Measurements from ENCODE around the gene PRIMPOL. TPM values are rescaled to one million over a fixed set of nuclear protein-coding genes. Genes with fewer than 3 reads are reported as not detected.
"Not testable (repeated sequence)": the region's sequence is repeated elsewhere in the genome, so short reads cannot be mapped to it uniquely, and the experiment has no call there.

The PRIMPOL gene, protein sequence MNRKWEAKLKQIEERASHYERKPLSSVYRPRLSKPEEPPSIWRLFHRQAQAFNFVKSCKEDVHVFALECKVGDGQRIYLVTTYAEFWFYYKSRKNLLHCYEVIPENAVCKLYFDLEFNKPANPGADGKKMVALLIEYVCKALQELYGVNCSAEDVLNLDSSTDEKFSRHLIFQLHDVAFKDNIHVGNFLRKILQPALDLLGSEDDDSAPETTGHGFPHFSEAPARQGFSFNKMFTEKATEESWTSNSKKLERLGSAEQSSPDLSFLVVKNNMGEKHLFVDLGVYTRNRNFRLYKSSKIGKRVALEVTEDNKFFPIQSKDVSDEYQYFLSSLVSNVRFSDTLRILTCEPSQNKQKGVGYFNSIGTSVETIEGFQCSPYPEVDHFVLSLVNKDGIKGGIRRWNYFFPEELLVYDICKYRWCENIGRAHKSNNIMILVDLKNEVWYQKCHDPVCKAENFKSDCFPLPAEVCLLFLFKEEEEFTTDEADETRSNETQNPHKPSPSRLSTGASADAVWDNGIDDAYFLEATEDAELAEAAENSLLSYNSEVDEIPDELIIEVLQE
- 20.6 and 29.0 TPM in 2 replicates for total RNA-seq (2014; rRNA removed)
- 5.7 TPM for polyA plus RNA-seq (2012)

DNA sequence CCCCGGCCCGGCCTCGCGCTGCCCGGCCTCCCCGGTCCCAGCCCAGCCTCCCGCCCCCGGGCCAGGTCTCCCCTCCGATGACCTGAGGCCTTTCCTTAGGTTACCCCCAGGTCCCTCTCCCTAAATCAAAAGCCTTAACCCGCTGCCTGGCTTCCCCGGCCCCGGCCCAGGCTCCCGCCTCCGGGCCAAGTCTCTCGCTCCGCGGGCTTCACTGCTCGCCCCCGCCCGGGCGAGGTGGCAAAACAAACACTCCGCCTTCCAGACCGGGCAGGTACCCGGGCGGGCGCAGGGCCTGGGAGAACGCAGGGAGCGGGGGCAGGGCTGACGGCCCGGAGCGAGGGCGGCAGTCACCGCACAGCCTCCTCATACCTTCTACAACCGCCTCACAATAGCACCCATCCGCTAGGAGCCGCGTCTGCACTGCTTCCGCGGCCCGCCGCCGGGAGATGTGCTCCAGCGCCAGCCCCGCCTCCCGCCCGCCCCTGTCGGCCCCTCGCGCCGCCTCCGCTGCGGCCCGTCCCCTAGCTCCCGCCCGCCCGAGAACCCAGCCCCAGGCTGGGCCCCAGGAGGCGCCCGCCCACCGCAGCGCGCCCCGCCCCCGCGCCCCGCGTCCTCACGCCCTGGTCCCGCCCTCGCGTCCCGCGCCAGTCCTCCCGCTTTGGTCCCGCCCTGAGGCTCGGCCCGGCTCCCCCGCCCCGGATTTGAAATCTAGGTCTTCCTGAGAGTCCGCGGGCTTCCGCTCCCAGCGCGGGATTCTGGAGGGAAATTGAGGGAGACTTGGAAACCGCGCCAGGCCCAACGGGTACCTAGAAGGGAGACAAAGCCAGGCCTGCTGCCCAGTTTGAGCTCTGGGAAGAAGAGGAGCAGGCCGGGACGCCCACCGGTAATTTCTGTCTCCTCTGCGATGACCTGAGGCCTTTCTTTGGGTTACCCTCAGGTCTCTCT, at the start of gene PRIMPOL, which contains the start of gene CASP3:
PRIMPOL (plus strand) TSS at position 713 of the 945 bp plus-strand sequence. CDS start 7,403 bp downstream, outside the sequence.
CASP3 (minus strand) TSS at position 422 of the 945 bp plus-strand sequence. CDS start 10,994 bp downstream, outside the sequence.
- peak; percentile 94 for DNase-seq (ENCODE audit: low read depth)

DNA sequence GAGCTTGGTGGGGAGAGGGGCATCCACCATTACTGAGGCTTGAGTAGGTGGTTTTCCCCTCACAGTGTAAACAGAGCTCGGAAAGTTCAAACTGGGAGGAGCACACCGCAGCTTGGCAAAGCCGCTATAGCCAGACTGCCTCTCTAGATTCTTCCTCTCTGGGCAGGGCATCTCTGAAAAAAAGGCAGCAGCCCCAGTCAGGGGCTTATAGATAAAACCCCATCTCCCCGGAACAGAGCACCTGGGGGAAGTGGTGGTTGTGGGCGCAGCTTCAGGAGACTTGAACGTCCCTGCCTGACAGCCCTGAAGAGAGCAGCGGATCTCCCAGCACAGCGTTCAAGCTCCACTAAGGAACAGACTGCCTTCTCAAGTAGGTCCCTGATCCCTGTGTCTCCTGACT, 48.6 kb upstream of the PRIMPOL start:
- DNase-seq (ENCODE audit: low read depth), result not testable (repeated sequence)

DNA sequence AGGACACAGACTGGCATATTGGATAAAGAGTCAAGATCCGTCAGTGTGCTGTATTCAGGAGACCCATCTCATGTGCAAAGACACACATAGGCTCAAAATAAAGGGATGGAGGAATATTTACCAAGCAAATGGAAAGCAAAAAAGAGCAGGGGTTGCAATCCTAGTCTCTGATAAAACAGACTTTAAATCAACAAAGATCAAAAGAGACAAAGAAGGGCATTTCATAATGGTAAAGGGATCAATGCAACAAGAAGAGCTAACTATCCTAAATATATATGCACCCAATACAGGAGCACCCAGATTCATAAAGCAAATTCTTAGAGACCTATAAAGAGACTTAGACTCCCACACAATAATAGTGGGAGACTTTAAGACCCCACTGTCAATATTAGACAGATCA, 46.7 kb upstream of the PRIMPOL start:
- DNase-seq (ENCODE audit: low read depth), result not testable (repeated sequence)

DNA sequence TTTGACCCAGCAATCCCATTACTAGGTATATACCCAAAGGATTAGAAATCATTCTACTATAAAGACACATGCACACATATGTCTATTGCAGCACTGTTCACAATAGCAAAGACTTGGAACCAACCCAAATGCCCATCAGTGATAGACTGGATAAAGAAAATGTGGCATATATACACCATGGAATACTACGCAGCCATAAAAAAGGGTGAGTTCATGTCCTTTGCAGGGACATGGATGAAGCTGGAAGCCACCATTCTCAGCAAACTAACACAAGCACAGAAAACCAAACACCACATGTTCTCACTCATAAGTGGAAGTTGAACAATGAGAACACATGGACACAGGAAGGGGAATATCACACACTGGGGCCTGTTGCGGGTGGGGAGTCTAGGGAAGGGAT, 42.1 kb upstream of the PRIMPOL start:
- DNase-seq (ENCODE audit: low read depth), result not testable (repeated sequence)

DNA sequence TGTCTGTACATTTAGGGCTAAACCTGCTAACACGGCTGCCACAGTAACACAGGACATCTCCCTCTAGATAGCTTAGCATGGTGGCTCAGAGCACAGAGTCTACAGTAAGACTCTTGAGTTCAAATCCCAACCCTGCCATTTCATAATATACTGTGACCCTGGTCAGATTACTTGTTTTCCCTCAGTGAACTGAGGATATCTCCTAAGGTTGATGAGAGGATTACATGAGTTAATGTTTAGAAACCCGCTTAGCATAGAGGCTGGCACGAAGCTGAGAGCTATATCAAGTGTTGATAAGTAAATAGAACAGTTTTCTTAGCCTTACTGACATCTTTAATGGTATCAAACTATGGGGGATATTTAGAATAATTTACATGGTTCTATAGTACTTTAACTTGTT, 37.5 kb upstream of the PRIMPOL start:
- DNase-seq (ENCODE audit: low read depth), result no peak

DNA sequence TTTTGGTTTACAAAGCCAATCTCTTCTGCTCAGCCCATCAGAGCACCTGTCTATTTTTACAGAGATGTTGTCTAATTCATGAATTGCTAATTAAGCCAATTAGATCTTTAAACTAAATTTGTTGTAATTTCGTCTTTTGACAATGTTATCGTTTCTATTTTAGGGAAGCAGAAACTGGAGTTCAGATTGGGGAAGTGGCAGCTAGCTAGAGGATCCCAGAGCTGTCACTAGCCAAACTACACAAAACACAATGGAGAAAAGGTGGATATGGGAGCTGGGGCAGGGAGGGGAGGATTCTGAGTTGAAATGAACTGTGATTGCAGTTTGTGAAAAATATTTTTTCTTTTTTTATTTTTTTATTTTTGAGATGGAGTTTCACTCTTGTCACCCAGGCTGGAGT, 36.1 kb upstream of the PRIMPOL start:
- DNase-seq (ENCODE audit: low read depth), result no peak

DNA sequence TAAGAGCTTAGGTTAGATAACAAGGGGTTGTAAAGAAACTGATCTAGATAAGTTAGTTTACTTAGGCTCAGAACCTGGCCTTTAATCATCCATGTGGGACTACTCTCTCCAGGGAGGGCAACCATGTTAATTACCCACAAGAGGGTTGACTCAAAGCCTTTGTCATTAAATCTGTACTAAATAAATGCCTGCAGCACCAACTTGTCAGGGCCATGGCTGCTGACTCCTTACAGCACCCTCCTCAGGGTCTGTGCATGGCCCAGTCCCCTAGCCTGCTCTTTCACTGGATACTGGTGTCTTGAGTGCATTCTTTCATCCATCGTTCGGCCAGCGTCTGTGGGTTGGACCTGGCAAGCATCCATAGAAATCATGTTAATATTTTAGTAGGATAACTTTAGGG, 35.0 kb upstream of the PRIMPOL start:
- no peak for DNase-seq (ENCODE audit: low read depth)

DNA sequence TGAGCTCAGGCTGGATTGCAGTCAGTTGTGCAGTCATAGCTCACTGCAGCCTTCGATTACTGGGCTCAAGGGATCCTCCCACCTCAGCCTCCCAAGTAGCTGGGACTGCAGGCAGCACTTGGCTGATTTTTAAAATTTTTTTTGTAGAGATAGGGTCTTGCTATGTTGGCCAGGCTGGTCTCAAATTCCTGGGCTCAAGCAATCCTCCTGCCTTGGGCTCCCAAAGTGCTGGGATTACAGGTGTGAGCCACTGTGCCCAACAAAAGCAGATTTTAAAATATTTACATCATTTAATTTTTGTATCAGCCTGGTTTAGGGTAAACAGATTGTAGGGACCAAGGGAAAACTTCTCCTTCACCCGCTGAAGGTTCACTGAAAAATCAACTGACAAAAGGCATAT, 33.4 kb upstream of the PRIMPOL start:
- DNase-seq (ENCODE audit: low read depth), result not testable (repeated sequence)

DNA sequence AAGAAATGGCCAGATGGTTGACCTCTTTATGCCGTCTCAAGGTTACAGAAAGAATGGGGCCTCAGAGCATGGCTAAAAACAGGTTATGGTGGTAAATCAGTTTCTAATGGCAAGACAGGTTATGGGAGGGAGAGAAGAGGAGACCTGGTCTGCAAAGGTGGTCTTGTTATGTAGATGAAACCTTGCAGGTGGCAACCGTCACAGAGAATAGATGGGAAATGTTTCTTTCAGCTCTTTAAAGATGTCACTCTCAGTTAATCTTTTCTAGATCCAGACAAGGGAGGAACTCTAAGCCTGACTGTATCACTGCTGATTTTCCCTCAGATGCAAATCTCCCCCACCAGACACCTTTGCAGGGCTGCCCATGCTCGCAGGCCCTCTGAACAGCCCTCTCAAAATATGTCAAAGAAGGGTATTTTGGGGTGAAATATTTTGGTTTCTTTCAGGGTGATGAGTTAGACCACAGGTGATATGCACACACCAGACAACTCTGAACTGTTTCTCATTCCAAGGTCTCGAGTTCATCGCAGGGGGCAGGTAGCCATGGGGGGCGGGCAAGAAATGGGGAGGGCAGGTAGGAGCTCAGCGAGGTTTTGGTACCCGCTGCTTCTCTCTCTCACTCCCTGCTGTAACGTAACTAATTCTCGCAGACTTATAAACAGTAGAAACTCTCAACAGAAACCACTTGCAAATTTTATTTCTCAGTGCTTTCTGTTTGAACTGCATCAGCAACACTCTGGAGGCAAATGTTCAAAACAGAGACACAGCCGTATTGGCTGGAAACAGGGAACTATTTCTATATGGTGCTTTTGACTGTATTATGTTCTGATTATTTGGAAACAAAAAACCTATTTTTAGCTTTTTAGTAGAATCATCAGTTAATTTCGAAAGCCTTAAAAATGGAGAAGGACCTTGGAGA, 32.6 kb upstream of the PRIMPOL start:
- no peak for DNase-seq (ENCODE audit: low read depth)

DNA sequence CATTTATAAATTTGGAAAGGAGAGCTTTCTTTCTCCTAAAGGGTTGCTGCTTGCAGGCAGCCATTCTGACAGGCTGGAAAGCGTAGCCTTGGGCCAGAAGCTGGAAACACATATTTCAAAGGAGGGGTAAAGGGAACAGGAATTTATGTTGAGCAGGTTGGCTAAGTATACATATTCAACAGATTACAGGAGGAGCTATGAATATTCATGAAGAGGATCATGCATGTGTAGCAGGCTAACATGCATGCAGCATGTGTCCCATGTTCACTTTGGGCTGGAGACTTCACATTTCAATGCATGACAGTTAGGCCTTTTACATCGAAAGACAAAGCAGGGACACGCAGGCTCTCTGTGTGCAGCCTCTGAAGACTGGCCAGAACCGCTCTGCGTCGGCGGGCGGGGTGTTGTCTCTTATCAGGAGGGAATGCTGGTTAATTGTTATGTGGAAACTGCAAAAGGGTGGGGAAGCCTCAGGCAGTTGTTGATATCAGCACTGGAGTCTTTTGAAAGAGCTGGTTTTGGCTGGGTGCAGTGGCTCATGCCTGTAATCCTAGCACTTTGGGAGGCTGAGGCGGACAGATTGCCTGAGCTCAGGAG, 31.8 kb upstream of the PRIMPOL start:
- no peak for DNase-seq (ENCODE audit: low read depth)

DNA sequence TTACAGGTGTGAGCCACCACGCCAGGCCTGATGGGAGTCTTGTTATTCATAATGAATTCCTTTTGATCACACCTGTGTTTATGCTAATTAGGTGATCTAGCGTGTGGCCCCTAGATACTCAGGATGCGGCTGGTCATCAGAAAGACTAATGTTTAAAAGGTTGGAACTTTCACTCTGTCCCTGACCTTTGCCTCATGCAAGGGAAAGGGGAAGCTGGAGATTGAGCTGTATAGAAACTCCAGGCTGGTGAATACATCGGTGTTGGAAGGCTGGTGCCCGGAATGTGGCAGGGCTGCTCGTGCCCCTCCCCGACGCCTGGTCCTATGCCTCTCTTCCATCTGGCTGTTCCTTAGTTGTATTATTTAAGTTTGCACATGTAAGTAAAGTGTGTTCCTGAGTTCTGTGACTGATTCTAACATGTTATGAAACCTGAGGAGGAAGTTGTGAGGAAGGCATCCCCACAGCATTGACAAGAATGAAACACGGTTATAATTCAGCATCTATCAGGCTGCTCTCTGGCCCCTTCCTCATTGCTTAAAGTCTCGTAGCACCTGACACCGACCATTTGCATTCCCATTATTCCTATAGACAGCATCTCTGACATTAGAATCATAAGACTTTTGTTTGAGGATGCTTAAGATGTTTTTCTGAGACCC, 29.2 kb upstream of the PRIMPOL start:
- DNase-seq (ENCODE audit: low read depth), result no peak

DNA sequence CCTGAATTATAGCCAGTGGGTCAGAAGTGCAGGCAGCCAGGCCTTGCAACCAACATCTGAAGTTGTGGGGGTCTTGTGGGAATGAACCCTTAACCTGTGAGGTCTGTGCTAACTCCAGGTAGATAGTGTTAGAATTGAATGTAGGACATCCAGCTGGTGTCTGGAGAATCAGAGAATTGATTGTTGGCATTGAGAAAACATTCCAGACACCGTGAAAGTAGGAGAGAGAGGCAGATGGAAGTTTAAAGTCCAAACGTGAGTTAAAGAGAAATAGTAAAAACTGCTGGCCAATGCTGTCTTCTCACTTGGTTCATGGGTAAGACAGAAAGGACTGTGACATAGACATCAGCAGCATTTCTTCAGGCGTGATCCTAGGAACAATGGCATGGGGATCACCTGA, 28.0 kb upstream of the PRIMPOL start:
- DNase-seq (ENCODE audit: low read depth), result no peak

DNA sequence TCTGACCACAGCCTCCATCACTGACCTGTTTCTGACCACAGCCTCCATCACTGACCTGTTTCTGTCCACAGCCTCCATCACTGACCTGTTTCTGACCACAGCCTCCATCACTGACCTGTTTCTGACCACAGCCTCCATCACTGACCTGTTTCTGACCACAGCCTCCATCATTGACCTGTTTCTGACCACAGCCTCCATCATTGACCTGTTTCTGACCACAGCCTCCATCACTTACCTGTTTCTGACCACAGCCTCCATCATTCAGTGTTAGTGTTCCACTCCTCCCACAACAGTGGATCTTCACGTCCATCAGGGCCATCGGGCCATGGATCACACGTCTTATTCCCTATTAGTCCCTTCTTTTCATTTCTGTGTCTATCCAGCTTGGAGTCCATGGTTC, 25.0 kb upstream of the PRIMPOL start:
- not testable (repeated sequence) for DNase-seq (ENCODE audit: low read depth)

DNA sequence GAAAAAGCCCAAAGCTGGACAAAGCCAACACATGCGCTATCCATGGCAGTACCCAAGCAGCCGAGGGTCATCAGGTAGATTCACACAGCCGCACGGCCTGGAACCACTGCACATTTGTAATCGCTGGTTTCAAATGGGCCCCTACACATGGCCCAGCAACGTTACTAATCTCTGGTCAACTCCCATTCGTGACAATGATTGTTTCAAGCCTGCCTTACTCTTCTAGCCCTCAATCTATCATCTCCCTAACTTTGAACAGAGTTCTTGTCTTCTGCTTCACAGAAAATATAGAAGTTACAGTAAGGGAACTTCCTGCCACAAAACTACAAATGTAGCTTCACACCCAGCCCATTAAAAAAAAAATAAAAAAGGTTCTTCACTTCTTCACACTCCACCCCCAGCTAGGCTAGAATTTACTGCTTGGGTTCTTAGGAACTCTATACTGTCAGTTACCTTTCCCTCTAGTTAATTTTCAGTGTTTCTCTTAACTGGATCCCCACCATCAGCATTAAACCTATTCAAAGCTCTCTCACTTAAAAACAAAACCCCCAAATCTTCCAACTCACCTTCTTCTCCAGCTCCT, 24.5 kb upstream of the PRIMPOL start:
- DNase-seq (ENCODE audit: low read depth), result no peak

DNA sequence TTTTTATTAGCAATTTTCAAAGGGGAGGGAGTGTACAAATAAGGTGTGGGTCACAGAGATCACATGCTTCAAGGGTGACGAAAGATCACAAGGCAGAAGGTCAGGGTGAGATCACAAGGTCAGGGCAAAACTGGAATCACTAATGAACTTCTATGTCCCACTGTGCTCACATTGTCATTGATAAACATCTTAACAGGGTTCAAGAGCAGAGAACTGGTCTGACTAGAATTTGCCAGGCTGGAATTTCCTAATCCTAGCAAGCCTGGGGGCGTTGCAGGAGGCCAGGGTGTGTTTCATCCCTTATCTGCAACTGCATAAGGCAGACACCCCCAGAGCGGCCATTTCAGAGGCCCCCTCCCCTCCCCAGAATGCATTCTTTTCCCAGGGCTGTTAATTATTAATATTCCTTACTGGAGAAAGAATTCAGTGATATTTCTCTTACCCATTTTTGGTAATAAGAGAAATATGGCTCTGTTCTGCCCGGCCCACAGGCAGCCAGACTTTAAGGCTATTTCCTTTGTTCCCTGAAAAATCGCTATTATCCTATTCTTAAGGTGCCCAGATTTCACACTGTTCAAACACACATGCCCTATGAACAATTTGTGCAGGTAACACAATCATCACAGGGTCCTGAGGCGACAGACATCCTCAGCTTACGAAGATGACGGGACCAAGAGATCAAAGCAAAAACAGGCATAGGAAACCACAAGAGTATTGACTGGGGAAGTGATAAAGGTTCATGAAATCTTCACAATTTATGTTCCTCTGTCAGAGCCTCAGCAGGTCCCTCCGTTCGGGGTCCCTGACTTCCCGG, 23.5 kb upstream of the PRIMPOL start:
- not testable (repeated sequence) for DNase-seq (ENCODE audit: low read depth)

DNA sequence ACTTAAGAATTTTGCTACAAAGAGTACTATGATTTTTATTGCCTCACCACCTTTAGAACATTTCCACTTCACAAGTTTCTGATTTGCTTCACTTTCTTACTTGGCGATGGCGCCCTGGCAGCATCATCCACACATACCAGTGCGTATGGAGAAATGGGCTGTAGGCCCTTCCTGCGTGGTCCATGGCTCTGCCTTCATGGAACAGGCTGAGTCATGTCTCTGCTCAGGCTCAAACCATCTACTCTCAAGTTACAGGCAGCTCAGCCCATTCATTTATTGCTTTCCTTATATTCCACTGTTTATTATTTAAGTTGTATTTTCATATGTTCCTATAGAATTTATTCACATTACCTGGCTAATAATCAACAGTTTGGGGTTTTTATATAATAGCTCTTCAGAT, 21.4 kb upstream of the PRIMPOL start:
- peak; percentile 9 for DNase-seq (ENCODE audit: low read depth)

DNA sequence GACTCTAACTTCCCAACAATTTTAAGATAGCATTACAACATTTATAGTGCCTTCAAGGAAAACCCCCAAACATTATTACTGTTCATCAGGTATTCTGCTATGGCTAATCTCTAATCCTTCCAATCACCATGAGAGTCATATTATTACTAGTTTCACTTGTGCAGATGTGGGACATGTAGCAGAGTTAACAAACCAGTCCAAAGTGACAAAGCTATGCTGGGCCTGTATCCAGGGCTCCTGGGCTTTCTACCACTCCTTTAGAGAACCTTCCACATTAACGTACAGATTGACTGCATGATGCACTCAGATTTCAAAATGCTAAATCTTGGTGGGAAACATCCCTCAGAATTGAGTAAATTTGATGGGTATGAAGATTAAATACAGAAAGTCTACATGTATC, 16.7 kb upstream of the PRIMPOL start:
- DNase-seq (ENCODE audit: low read depth), result no peak

DNA sequence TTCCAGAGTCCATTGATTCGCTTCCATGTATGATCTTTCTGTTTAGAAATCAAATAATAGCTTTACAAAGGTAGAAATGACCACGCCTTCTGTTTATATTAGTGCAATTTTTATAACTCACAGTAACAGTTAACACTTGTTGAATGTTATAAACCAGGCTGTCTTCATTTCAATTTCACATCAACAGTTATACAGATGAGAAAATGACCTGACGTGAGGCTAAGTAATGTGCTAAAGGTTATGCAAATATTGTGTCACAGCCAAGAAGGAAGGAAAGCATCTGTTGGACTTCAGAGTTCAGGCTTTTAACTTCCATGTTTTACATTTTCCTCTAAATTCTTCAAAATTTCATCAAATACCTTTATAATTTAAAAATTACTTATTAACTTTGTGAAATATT, 14.2 kb upstream of the PRIMPOL start:
- no peak for DNase-seq (ENCODE audit: low read depth)

DNA sequence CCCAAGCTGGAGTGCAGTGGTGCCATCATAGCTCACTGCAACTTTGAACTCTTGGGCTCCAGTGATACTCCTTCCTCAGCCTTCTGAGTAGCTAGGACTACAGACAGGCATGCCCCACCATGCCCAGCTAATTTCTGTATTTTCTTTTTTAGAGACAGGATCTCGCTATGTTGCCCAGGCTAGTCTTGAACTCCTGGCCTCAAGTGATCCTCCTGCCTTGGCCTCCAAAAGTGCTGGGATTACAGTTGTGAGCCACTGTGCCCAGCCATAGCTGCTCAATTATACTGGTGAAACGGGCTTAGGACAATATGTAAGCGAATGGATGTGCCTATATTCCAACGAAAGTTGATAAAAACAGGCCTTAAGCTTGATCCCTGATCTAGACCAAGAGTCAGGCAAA, 13.4 kb upstream of the PRIMPOL start:
- DNase-seq (ENCODE audit: low read depth), result no peak
